SH-SY5Y (cell line): ENCODE results near the gene TMEM25.

ENCODE experiments used
- GATA2 ChIP-seq: IDR thresholded peaks from 2 replicates; pipeline ENCODE4 v1.6.1; 2011; ENCODE audit warnings: mild to moderate bottlenecking, low read depth, low read length
- GATA3 ChIP-seq: IDR thresholded peaks from 2 replicates; pipeline ENCODE4 v1.6.1; 2011; ENCODE audit warnings: low read depth, mild to moderate bottlenecking, low read length, moderate library complexity

DNA sequence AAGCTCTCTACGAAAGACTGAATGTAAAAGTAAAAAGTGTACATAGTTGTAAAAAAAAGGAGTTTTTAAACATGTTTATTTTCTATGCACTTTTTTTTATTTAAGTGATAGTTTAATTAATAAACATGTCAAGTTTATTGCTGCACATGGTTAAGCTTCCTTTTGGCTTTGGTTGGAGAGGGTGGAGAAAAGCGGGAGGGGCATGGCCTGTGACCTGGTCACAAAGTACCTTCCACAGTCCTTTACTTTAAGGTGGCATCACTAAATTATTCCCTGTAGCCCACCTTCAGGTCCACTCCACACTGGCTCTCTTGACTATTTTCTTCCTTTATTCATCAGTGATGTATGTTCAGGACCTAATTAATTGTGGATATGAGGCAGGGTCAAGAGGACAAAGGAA, 4.3 kb upstream of the TMEM25 start:
- no peak for TF ChIP-seq GATA2
- no peak for TF ChIP-seq GATA3
